GM12878 (cell line): ENCODE data around the gene CTXN1. TPM values are rescaled to one million over a fixed set of nuclear protein-coding genes. Genes with fewer than 3 reads are reported as not detected.

Experiments used
- ATAC-seq: fragments of 200-7000 bp; cut with Tn5 transposase; 3 replicates; pipeline ENCODE4 v1.9.1; 2020; ENCODE audit warnings: mild to moderate bottlenecking, moderate library complexity
- BruUV-seq: library from RNA; stranded (reverse); fragments of 400-500 nt; replicated peaks from 2 replicates; lab custom pipeline; 2021; lab: Mats Ljungman, UMichigan
- CTCF ChIA-PET: fragments of 300-600 bp; sonication (Branson Sonifier 250); formaldehyde crosslinking; extraction: SDS; loops from one replicate; lab custom pipeline; 2021; ENCODE audit warnings: inconsistent platforms; lab: Yijun Ruan, JAX
- POLR2A ChIA-PET: fragments of 350-600 bp; formaldehyde crosslinking; extraction: SDS; loops from one replicate; lab custom pipeline; 2021; ENCODE audit warnings: inconsistent platforms; lab: Charles Lee
- RAD21 ChIA-PET: fragments of 300-600 bp; sonication (Branson Sonifier 250); formaldehyde crosslinking; loops from one replicate; lab custom pipeline; 2023; ENCODE audit warnings: antibody characterized with exemption; ENCODE audit not compliant: unreplicated experiment; lab: Charles Lee
- SMC1A ChIA-PET: fragments of 300-600 bp; sonication (Branson Sonifier 250); formaldehyde crosslinking; loops from one replicate; lab custom pipeline; 2023; ENCODE audit not compliant: unreplicated experiment, uncharacterized antibody; lab: Charles Lee
- DNase-seq: peaks from one replicate; pipeline ENCODE4 v3.0.0-alpha.2; 2011; ENCODE audit warnings: low read depth, low spot score
- FAIRE-seq: peaks from 3 replicates; lab custom pipeline; 2011; peaks lifted over from hg19 to GRCh38; lab: Jason Lieb, UNC
- H2AFZ ChIP-seq: 2 replicates; pipeline ENCODE4 v1.6.0; 2011; ENCODE audit warnings: low read depth, low read length, control low read depth; ENCODE audit not compliant: control insufficient read depth
- H3K27ac ChIP-seq: 2 replicates; pipeline ENCODE4 v1.5.1; 2011; ENCODE audit warnings: control low read depth; ENCODE audit not compliant: control insufficient read depth, insufficient read depth
- H3K27me3 ChIP-seq, 2 experiments: replicated peaks in 1 of 2; 2 replicates each; pipeline versions ENCODE4 v1.6.0 to v1.6.1; 2011; ENCODE audit warnings: low read length in 1 of 2; ENCODE audit not compliant: control insufficient read depth in 2 of 2, insufficient read depth in 2 of 2
- H3K36me3 ChIP-seq, 2 experiments: 2 replicates each; pipeline ENCODE4 v1.5.1; 2011; ENCODE audit warnings: low read length in 1 of 2; ENCODE audit not compliant: control insufficient read depth in 2 of 2, insufficient read depth in 2 of 2
- H3K4me1 ChIP-seq: 2 replicates; pipeline ENCODE4 v1.6.1; 2011; ENCODE audit warnings: mild to moderate bottlenecking, low read length, moderate library complexity, mixed read lengths; ENCODE audit not compliant: control insufficient read depth, insufficient read depth
- H3K4me2 ChIP-seq: 2 replicates; pipeline ENCODE4 v1.6.0; 2011; ENCODE audit warnings: control low read depth; ENCODE audit not compliant: control insufficient read depth, insufficient read depth
- H3K4me3 ChIP-seq: fragments of 200-600 bp; sonication (generic); 2 replicates; pipeline ENCODE4 v1.5.1; 2016
- H3K79me2 ChIP-seq: 2 replicates; pipeline ENCODE4 v1.6.0; 2011; ENCODE audit warnings: low read length; ENCODE audit not compliant: control insufficient read depth, insufficient read depth
- H3K9ac ChIP-seq: 2 replicates; pipeline ENCODE4 v1.8.0; 2011; ENCODE audit warnings: low read length, control low read depth, mixed read lengths; ENCODE audit not compliant: control insufficient read depth, insufficient read depth
- H3K9me3 ChIP-seq: replicated peaks from 3 replicates; pipeline ENCODE4 v1.5.1; 2011; ENCODE audit warnings: mild to moderate bottlenecking, low read length; ENCODE audit not compliant: control insufficient read depth, insufficient read depth
- H4K20me1 ChIP-seq: 2 replicates; pipeline ENCODE4 v1.6.0; 2011; ENCODE audit not compliant: control insufficient read depth, insufficient read depth
- EED ChIP-seq: sonication (generic); IDR thresholded peaks from 2 replicates; pipeline ENCODE4 v1.6.1; 2016; ENCODE audit warnings: antibody characterized with exemption, low read depth
- GABPA ChIP-seq: IDR thresholded peaks from 2 replicates; pipeline ENCODE4 v1.6.1; 2014; ENCODE audit warnings: antibody characterized with exemption, low read depth, mild to moderate bottlenecking, inconsistent platforms
- IKZF2 ChIP-seq, 2 experiments: fragments of 450-650 bp; IDR thresholded peaks; 2 replicates each; pipeline ENCODE4 v1.6.1; 2017; ENCODE audit warnings: mild to moderate bottlenecking in 2 of 2, moderate library complexity in 2 of 2
- PAX8 ChIP-seq: fragments of 450-650 bp; IDR thresholded peaks from 2 replicates; pipeline ENCODE4 v1.6.1; 2017; ENCODE audit warnings: mild to moderate bottlenecking, moderate library complexity
- RAD51 ChIP-seq: fragments of 450-650 bp; IDR thresholded peaks from 2 replicates; pipeline ENCODE4 v1.6.1; 2016; ENCODE audit warnings: moderate library complexity, mild to moderate bottlenecking, inconsistent platforms
- ZNF274 ChIP-seq: IDR thresholded peaks from one replicate; pipeline ENCODE4 v1.8.0; 2011; ENCODE audit not compliant: insufficient read length, insufficient read depth
- WGBS: methylation state at CpG from one replicate; pipeline ENCODE4 v1.1.6; 2016; ENCODE audit warnings: low lambda C conversion rate; ENCODE audit not compliant: insufficient replicate concordance, insufficient coverage; ENCODE audit errors: missing lambda C conversion rate; 5-methylcytosine and 5-hydroxymethylcytosine counted together
- in situ Hi-C: fragments of 300-500 bp; cut with MboI; formaldehyde crosslinking; loops from 9 replicates; pipeline ENCODE4 v1.14.3; 2018; ENCODE audit warnings: mixed read lengths
- intact Hi-C: fragments of 100-400 bp; cut with micrococcal nuclease; formaldehyde crosslinking; loops from one replicate; pipeline ENCODE4 v1.14.2; 2022; ENCODE audit not compliant: unreplicated experiment
- polyA plus RNA-seq, 11 experiments: library from polyadenylated mRNA; depleted of rRNA in 4 of 11; unstranded in 6 of 11; stranded (reverse) in 5 of 11; fragments of >200 nt; fragmentation: Nextera tagmentation in 4 of 11; fragmentation: Illumina TruSeq in 1 of 11; extraction: Ambion mirVana in 4 of 11; extraction: Trizol in 1 of 11; gene quantifications; 1 replicate in 1 of 11; 2 replicates in 10 of 11; pipeline versions ENCODE4 v1.2.1 to v1.2.3, GENCODE V29; 2011 to 2016; ENCODE audit warnings: inconsistent platforms in 2 of 11, missing spikeins in 2 of 11, low read depth in 1 of 11
- total RNA-seq, 4 experiments: library from RNA; depleted of rRNA in 3 of 4; stranded (reverse); fragments of >200 nt in 3 of 4; fragmentation: Illumina TruSeq in 1 of 4; extraction: Trizol in 1 of 4; gene quantifications; 2 replicates each; pipeline versions ENCODE4 v1.2.1 to v1.2.3, GENCODE V29; 2013 to 2021
- TF ChIP-seq, protein P1 (sequence below): fragments of 450-650 bp; formaldehyde crosslinking; IDR thresholded peaks from 2 replicates; pipeline ENCODE4 v1.4.0; 2022; ENCODE audit warnings: mild to moderate bottlenecking, moderate library complexity
- TF ChIP-seq, protein P2 (sequence below): fragments of 150-350 bp; IDR thresholded peaks from 2 replicates; pipeline ENCODE4 v1.6.1; 2014; ENCODE audit warnings: mild to moderate bottlenecking, low read depth, low read length

The CTXN1 gene
- total and polyA plus RNA-seq, 10 of the 15 experiments (the other 5 are each of a cell fraction or from before 2014, with no cell fraction given): 0.04 to 1.0 (median 0.38) TPM; not detected in 4

DNA sequence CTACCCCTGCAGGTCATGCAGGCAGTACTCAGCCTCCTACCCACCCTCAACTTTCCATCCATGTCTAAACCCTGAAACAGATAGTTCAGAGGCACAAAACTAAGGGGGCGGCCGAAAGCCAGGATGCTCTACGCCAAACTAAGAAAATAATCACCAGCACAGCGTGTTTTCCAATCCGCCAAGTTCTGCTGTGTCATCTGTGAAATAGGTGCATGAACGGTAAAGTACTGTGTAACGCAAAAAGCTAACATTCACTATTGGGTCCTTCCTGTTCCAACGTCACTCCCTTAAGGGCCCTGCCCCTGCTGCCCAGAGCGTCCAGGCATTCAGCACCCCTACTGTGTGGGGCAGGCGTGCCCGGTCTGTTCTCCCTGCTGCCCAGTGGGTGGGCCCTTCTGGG, 29.8 kb upstream of the CTXN1 start:
- SMC1A ChIA-PET: no interaction called here
- no peaks in the 10 kb centered on the region for H3K79me2 ChIP-seq
- WGBS: 89% methylated on average over 11 of the region's 11 CpGs
- in situ Hi-C loops: no loop called here
- TF ChIP-seq RAD51 (no peak), ZNF274 (no peak), EED (no peak), PAX8 (no peak)
- TF ChIP-seq, all 136 proteins: peak for 0
- H3K27ac ChIP-seq: no peak overlapping the region
- no peaks in the 10 kb centered on the region for H3K9me3 ChIP-seq
- ChIA-PET RAD21 (interaction anchor here (0.7 kb wide), 1 partner anchor 11 kb away, joined by 3 read pairs; no protein-coding TSS in a partner anchor), POLR2A (interaction anchor here (0.7 kb wide), 1 partner anchor 368 kb away, joined by 5 read pairs; no protein-coding TSS in a partner anchor), CTCF (no interaction called here)
- no peaks in the 10 kb centered on the region for H3K4me1 ChIP-seq
- DNase-seq (no peak), ATAC-seq (no peak), FAIRE-seq (no peak)
- no TSS peak for BruUV-seq
- no peaks in the 10 kb centered on the region for H4K20me1 ChIP-seq
- H3K4me2 ChIP-seq: no peak overlapping the region
- H3K27me3 ChIP-seq: no peaks in the 10 kb centered on the region
- H3K36me3 ChIP-seq: peaks cover 0 to 5% of the 10 kb centered on the region in 2 experiments; a peak in 2 of 4 replicates
- no peak overlapping the region for H2AFZ ChIP-seq
- intact Hi-C loops: no loop called here
- no peak overlapping the region for H3K4me3 ChIP-seq
- no peak overlapping the region for H3K9ac ChIP-seq

DNA sequence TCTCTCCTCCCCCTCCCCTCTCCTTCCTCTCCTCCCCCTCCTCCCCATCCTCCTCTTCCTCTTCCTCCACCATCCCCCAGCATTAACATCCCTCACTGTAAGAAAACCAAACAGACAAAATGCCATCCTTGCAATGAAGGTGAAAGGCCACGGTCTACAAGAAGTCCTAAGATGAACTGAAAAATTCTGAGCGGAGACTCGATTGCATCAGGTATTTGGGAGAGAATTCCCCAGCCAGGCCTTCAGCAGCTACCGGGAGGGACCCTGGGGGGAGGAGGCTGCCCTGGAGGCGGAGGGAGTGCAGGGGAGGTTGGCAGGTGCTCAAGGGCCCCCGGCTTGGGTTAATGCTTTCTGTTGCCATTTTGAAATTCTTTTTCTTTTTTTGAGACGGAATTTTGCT, 27.6 kb upstream of the CTXN1 start:
- no TSS peak for BruUV-seq
- FAIRE-seq: no peak
- Histone ChIP-seq H3K79me2 (no peaks in the 10 kb centered on the region), H2AFZ (no peak overlapping the region)
- intact Hi-C loops: no loop called here
- TF ChIP-seq, protein P1, sequence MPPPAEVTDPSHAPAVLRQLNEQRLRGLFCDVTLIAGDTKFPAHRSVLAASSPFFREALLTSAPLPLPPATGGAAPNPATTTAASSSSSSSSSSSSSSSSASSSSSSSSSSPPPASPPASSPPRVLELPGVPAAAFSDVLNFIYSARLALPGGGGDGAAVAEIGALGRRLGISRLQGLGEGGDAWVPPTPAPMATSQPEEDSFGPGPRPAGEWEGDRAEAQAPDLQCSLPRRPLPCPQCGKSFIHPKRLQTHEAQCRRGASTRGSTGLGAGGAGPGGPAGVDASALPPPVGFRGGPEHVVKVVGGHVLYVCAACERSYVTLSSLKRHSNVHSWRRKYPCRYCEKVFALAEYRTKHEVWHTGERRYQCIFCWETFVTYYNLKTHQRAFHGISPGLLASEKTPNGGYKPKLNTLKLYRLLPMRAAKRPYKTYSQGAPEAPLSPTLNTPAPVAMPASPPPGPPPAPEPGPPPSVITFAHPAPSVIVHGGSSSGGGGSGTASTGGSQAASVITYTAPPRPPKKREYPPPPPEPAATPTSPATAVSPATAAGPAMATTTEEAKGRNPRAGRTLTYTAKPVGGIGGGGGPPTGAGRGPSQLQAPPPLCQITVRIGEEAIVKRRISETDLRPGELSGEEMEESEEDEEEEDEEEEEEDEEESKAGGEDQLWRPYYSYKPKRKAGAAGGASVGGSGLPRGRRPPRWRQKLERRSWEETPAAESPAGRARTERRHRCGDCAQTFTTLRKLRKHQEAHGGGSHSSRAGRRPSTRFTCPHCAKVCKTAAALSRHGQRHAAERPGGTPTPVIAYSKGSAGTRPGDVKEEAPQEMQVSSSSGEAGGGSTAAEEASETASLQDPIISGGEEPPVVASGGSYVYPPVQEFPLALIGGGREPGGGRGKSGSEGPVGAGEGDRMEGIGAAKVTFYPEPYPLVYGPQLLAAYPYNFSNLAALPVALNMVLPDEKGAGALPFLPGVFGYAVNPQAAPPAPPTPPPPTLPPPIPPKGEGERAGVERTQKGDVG (CRISPR knock-in tag): no peak
- TF ChIP-seq, protein P2, sequence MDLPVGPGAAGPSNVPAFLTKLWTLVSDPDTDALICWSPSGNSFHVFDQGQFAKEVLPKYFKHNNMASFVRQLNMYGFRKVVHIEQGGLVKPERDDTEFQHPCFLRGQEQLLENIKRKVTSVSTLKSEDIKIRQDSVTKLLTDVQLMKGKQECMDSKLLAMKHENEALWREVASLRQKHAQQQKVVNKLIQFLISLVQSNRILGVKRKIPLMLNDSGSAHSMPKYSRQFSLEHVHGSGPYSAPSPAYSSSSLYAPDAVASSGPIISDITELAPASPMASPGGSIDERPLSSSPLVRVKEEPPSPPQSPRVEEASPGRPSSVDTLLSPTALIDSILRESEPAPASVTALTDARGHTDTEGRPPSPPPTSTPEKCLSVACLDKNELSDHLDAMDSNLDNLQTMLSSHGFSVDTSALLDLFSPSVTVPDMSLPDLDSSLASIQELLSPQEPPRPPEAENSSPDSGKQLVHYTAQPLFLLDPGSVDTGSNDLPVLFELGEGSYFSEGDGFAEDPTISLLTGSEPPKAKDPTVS: no peak
- TF ChIP-seq GABPA (no peak), IKZF2 (IDR thresholded peaks at IDR 0.05) (no peak)
- TF ChIP-seq, all 136 proteins: peak for 0
- H4K20me1 ChIP-seq: no peaks in the 10 kb centered on the region
- ATAC-seq (no peak), DNase-seq (no peak)
- in situ Hi-C loops: no loop called here
- H3K27me3 ChIP-seq: no peaks in the 10 kb centered on the region
- peaks cover 0 to 2% of the 10 kb centered on the region in 2 experiments; a peak in 2 of 4 replicates for H3K36me3 ChIP-seq
- POLR2A ChIA-PET: no interaction called here
- no peak overlapping the region for H3K9ac ChIP-seq
- no peak overlapping the region for H3K4me3 ChIP-seq
- RAD21 ChIA-PET: no interaction called here
- SMC1A ChIA-PET: no interaction called here
- H3K4me2 ChIP-seq: no peak overlapping the region
- H3K9me3 ChIP-seq: no peaks in the 10 kb centered on the region
- H3K27ac ChIP-seq: no peak overlapping the region
- no peaks in the 10 kb centered on the region for H3K4me1 ChIP-seq
- 79% methylated on average over 7 of the region's 7 CpGs for WGBS
- CTCF ChIA-PET: interaction anchor here (1.2 kb wide), 1 partner anchor 10 kb away, joined by 7 read pairs; the partner anchor contains the start of gene TIMM44
